T-helper 2 cell (primary cell): ENCODE results near the gene OR4X1.
"Not testable (repeated sequence)": the region's sequence is repeated elsewhere in the genome, so short reads cannot be mapped to it uniquely, and the experiment has no call there.

Experiments
- DNase-seq, 5 experiments: peaks; one replicate each; pipeline versions ENCODE4 v3.0.0 to v3.0.0-alpha.2; 2012 to 2022
- total RNA-seq, 2 donors: gene quantifications; one replicate each; lab custom pipeline; 2026; lab: John Stamatoyannopoulos, UW

OR4X1 gene
- total RNA-seq: 0 reads per million in 2 donors

- no peak for DNase-seq
Measured at GRCh38 chr11:48263423-48263911, at the start of gene OR4X1. Gene OR4X1, plus strand, starts transcription at chr11:48263861. Its CDS starts 0 bp downstream, at chr11:48263861.

- no peak for DNase-seq
Measured at GRCh38 chr11:48216510-48216909, 47.2 kb upstream of the OR4X1 start, which contains the start of gene OR4B1. Gene OR4B1, plus strand, starts transcription at chr11:48216810. Its CDS starts 0 bp downstream, at chr11:48216810.

GRCh38 chr11:48228761-48229160 lies 34.9 kb upstream of the OR4X1 start:
- no peak for DNase-seq

GRCh38 chr11:48230057-48230456 lies 33.6 kb upstream of the OR4X1 start:
- DNase-seq: not testable (repeated sequence)

DNA sequence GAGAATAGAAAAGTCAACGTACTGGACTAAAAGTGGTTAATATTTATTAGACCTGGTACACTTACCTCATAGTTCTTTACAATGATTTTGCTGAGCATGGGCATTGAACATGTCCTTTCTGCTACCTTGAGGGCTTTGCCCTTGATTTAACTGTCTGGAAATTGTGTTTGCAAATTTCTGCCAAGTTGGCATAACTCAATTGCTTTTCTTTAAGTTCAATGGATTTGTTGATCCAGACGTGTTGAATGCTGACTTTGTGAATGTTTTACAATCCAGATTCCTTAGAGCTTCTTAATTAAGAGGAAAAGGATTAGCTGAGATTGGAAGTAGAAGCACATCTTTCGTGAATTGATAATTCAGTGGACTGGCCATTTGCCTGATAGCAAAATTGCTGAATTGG lies 25.9 kb upstream of the OR4X1 start:
- DNase-seq: no peak

GRCh38 chr11:48242501-48242900 lies 21.2 kb upstream of the OR4X1 start:
- no peak for DNase-seq

GRCh38 chr11:48244804-48245203 lies 18.9 kb upstream of the OR4X1 start, which contains the start of gene OR4X2:
Gene OR4X2, plus strand, starts transcription at chr11:48245104. Its CDS starts 0 bp downstream, at chr11:48245104.
- DNase-seq: no peak

- no peak for DNase-seq
Measured at GRCh38 chr11:48248902-48249301, 14.8 kb upstream of the OR4X1 start.

DNA sequence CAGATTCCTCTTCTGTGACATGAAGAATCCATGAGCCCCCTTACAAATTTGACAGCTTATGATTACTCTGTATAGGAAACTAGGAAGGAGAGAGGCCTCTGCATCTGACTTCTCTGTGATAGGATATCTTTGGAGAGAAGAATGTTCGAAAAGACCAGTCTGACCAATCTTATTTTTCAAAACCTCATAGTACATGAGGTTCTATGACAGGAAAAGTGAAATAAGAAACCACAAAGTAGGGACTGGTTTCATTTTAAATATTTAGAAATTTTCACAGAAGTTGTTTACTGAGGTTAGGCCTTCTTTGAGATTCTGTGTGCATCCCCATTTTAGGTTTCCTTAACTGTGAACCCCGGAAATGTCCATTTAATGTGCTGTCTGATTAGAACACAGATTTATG lies 2.1 kb upstream of the OR4X1 start:
- DNase-seq: peak in 1 of 5 experiments; percentile 3

- DNase-seq: no peak
Measured at GRCh38 chr11:48270621-48271020, 7.0 kb downstream of the OR4X1 start.

GRCh38 chr11:48272606-48273005 lies 8.9 kb downstream of the OR4X1 start:
- DNase-seq: no peak

DNA sequence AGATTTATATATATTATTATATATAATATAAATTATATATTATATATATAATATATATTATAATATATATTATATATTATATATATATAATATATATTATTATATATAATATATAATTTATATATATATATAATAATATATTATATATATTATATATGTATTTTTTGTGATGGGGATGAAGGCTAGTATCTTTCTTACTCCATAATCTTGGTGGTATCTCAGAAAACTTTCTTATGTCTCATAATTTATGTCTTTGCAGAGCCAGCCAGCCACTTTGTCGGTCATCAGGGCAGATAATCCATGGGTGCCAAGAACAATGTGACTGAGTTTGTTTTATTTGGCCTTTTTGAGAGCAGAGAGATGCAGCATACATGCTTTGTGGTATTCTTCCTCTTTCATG lies 42.3 kb downstream of the OR4X1 start, which contains the start of gene OR4S1:
TSS of gene OR4S1 (plus strand) at position 301 of the 400 bp plus-strand sequence. CDS start at position 301, 0 bp downstream.
- DNase-seq: no peak

GRCh38 chr11:48307760-48308386 lies 44.2 kb downstream of the OR4X1 start:
- DNase-seq: peak; percentile 7 to 58 (median 51)

DNA sequence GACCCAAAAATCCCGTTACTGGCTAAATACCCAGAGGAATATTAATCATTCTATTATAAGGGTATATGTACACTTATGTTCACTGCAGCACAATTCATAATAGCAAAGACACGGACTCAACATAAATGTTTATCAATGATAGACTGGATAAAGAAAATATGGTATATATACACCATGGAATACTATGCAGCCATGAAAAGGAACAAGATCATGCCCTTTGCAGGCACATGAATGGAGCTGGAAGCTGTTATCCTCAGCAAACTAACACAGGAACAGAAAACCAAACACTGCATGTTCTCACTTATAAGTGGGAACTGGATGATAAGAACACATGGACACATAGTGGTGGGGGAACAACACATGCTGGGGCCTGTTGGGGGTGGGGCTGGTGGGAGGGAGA lies 49.9 kb downstream of the OR4X1 start:
- not testable (repeated sequence) for DNase-seq
